HG03135 (cell line): Measurements from ENCODE around the gene KDM2B.

Experiments
- ATAC-seq: cut with Tn5 transposase; IDR thresholded peaks from one replicate; pipeline ENCODE4 v1.9.1; 2021; ENCODE audit warnings: mild to moderate bottlenecking, moderate library complexity; ENCODE audit not compliant: unreplicated experiment

KDM2B gene

GRCh38 chr12:121440768-121441167 lies 140.1 kb downstream of the KDM2B start:
- no peak for ATAC-seq

GRCh38 chr12:121439715-121440114 lies 141.1 kb downstream of the KDM2B start:
- ATAC-seq: no peak

GRCh38 chr12:121438905-121439304 lies 141.9 kb downstream of the KDM2B start:
- no peak for ATAC-seq

GRCh38 chr12:121436706-121437105 lies 144.1 kb downstream of the KDM2B start:
- ATAC-seq: no peak

- no peak for ATAC-seq
Measured at GRCh38 chr12:121432740-121433480, 147.9 kb downstream of the KDM2B start.

- ATAC-seq: no peak
Measured at GRCh38 chr12:121430833-121431415, 149.9 kb downstream of the KDM2B start.

- ATAC-seq: no peak
Measured at GRCh38 chr12:121428883-121429282, 151.9 kb downstream of the KDM2B start.

GRCh38 chr12:121427556-121428050 lies 153.2 kb downstream of the KDM2B start:
- ATAC-seq: no peak

GRCh38 chr12:121424624-121424975 lies 156.2 kb downstream of the KDM2B start:
- no peak for ATAC-seq

GRCh38 chr12:121423682-121424623 lies 156.9 kb downstream of the KDM2B start:
- no peak for ATAC-seq

GRCh38 chr12:121423253-121423652 lies 157.6 kb downstream of the KDM2B start:
- ATAC-seq: no peak

GRCh38 chr12:121420109-121420508 lies 160.7 kb downstream of the KDM2B start:
- no peak for ATAC-seq

GRCh38 chr12:121417847-121418246 lies 163.0 kb downstream of the KDM2B start:
- ATAC-seq: no peak

- no peak for ATAC-seq
Measured at GRCh38 chr12:121413917-121414316, 166.9 kb downstream of the KDM2B start.

GRCh38 chr12:121405211-121405610 lies 175.6 kb downstream of the KDM2B start:
- ATAC-seq: no peak

GRCh38 chr12:121404734-121405133 lies 176.1 kb downstream of the KDM2B start:
- no peak for ATAC-seq

- no peak for ATAC-seq
Measured at GRCh38 chr12:121403721-121404120, 177.1 kb downstream of the KDM2B start.

GRCh38 chr12:121400332-121401139 lies 180.3 kb downstream of the KDM2B start:
- peak; percentile 46 for ATAC-seq

GRCh38 chr12:121399391-121400331 lies 181.2 kb downstream of the KDM2B start, which contains the start of gene RNF34:
RNF34 (plus strand) TSS chr12:121400118; CDS start chr12:121400213, 95 bp downstream.
- ATAC-seq: peak; percentile 94
